ENCODE results near the gene GSTA3.
"Not testable (repeated sequence)": the region's sequence is repeated elsewhere in the genome, so short reads cannot be mapped to it uniquely, and the experiment has no call there.

GSTA3 gene

DNA sequence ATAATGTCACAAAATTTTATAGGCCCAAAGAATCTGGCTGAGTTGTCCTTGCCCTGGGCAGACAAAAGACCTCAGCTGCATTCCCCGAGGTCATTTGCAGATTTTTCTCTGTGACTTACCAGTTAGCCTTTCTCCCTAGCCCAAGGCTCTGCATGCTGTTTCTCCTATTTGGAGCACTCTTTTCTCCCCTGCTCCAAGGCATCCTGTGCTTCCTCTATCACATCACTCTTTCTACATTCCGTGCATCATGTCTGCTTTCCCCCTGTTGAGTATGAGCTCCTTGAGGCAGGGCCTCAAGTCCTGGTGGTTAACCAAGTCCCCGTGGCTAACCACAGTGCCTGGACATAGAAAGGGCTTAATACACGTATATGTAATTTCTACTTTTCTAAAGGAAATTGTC, 593 bp upstream of the GSTA3 start:
- DNase-seq = no peak

DNA sequence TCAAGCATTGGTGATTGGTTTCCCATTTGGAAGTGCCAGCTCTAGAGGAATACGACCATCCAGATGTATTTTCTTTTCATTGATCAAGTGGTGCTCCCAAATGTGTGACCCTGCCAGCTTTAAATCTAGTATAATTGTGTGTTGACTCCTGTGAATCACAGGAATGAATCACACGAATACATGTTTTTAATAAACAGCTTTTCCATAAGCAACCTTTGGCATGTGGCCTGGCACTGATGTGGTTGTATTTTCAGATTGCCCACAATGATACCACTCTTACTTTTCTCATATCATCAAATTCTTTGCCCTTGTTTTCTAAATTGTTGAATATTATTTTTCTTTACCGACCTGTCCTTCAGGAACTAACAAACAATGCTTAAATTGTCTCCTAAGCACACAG, 367 bp downstream of the GSTA3 start:
- no peak for DNase-seq

DNA sequence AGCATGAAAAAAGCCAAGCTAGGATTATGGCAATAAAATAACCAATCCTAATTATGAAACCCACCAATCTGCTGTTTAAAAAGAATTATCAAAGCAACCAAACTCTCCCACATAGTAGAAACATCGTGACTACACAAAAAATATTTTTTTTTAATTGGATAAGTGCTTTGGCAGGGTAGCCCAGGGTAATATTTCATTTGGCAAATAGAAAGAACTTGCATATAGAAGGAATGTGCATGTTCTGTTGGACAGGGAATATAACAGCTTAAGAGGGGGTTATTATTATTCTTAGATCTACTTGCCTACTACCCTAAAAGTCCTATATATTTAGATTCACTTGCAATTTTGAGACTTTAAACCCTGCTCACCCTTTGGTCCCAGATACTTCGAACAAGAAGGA, 972 bp downstream of the GSTA3 start:
- no peak for DNase-seq

GRCh38 chr6:52904562-52905279, 4.8 kb downstream of the GSTA3 start:
- no peak for DNase-seq

DNA sequence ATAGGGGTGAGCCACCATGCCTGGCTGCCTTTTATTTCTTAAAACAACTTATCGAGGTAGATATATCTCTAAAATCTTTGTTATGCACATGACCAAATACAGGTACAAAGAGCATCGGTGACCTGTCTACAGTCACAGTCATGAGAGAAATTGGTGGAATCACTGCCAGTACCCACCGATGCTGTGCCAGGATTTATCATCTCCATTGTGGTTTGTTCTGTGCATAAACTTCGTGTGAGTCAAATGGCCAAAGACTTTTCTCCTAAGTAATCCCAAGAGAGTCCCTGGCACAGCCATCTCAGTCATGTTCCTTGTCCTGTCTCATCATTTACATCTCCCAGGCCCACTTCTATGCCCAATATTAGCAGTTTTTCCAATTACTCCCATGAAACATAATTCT, 9.0 kb downstream of the GSTA3 start:
- no peak for DNase-seq

DNA sequence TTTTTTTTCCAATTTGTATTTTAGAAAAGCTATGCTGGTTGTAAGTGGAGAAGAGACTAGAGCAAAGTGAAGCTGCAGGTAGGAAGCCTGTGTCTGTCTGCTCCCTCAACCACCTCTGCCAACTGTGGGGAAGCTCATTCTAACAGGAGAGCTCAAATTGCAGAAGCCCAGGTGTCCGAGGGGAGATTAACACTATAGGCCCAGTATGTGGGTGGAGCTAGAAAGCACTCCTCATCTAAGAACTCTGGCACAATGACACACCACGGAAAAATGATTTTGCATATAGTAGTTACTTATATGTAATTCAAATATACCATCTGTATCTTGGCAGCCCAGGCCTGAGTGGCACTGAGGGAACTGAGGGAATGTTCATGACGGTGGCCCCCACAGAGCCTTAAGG, 13.7 kb downstream of the GSTA3 start:
- not testable (repeated sequence) for DNase-seq

GRCh38 chr6:52894285-52894684, 15.2 kb downstream of the GSTA3 start:
- no peak for DNase-seq

DNA sequence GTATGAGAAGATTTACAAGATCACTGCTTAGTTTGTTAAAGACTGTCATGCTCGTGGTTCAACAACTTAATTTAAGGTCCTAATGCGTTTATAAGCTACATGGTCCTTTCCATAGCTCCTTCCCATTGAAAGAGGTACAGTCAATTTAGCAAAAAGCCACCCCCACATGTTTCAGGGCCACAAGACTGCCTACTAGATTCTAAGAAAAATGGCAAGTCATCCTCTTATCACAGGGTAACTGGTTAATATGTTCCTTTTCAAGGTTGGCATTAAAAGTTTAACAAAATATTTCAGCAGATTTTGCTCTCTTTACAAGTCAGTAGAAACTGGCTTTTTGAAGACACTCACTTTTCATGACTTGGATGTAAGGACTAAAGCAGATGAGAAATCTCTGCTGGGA, 15.7 kb downstream of the GSTA3 start:
- no peak for DNase-seq

GRCh38 chr6:52893221-52893620, 16.3 kb downstream of the GSTA3 start:
- no peak for DNase-seq

DNA sequence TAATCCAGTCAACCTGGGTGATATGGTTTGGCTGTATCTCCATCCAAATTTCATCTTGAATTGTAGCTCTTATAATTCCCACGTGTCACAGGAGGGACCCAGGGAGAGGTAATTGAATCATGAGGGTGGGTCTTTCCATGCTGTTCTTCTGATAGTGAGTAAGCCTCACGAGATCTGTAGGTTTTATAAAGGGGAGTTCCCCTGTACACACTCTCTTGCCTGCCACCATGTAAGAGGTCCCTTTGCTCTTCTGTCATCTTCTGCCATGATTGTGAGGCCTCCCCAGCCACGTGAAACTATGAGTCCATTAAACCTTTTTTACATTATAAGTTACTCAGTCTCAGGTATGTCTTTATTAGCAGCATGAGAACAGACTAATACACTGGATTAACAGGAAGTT, 19.5 kb downstream of the GSTA3 start:
- DNase-seq = no peak

DNA sequence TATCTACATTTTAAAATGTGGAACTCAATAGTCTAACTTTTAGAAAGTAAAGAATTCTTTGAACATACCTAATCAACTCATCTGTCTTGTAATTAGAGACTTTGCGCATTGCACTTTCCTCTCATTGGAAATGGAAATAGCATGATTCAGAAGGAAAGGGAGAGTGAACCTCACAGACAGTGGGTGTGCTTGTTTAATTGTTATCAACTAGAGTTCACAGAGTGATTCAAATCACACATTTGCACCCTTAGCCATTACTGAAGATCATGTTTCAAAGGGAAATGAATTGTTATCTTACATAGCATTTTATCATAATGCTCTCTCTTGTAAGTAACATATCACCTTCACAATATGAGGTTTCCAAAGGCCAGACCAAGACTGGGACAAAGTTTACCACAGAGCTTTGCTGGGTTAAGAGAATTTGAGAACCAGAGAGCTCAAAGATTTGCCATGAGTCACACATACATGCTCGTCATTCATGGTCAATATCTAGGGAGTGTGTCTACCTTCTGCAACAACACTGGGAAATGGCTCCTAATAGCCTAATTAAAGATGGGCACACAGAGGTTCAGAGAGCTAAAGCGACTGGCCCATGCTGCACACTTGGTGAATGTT, 21.5 kb downstream of the GSTA3 start:
- DNase-seq = no peak

DNA sequence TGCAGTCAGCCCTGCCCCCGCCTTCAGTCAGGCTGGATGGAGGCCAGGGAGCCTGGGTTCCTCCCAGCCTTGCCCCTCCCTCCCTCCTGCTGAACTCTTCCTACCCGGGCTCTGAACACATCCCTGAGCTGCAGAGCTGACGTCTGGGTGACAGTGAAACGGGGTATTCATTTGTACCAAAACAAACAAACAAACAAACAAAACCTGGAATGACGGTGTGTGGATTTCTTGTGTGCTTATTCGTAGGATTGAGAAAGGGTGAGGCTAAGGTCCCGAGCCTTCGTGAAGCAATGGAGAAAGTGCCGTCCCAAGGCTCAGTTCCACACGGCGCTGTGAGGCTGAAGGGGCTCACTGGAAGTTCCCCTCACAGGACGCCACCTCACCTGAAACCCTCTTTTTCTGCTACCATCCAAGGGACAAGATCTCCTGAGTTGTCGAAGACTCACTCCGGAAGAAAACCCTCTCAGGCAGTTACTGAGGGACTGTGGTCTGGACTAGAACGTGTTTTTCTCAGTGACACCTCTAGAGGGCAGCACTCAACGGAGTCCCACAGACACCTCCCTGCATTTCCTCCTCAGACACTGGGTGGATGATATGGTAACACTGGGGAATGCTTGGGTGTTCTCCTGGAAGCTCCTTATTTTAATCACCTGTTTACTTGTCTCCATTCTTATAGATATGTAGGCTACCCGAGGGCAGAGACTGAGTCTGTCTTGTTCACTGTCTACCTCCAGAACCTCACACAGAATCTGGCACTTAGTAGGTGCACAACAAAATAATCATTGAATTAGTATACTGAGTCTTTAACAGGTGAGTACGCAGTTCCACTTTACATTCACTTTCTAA, 27.3 kb downstream of the GSTA3 start:
- DNase-seq = peak; percentile 28

DNA sequence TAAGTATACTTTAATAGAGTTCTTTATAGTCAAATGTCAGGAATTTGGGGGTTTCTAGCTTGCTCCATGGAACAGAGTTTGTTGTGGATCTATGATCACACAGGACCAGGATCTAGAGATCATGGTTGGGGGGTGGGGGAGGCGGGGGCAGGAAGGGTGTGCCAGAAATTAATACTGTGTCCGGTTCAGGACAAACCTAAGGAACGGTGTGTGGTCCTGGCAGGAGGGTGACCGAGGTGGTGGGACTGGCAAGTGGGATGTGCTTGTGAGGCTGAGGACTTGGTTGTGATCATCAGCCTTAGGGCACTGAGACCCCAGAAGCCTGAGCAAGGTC, 27.9 kb downstream of the GSTA3 start:
- DNase-seq = no peak

DNA sequence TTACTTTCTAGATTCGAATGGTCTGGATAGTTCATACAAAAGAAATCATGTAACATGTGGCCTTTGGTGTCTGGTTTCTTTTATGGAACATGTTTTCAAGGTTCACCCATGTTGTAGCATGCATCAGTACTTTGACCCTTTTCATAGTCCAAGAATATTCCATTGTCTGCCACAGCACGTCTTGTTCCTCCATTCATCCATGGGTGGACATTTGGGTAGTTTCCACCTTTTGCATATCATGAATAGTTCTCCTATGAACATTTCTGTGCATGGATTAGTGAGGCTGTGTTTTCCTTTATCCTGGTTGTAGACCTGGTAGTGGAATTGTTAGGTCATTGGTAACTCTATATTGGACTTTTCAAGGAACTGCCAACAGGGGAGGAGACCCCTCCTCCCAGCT, 31.7 kb downstream of the GSTA3 start:
- no peak for DNase-seq

DNA sequence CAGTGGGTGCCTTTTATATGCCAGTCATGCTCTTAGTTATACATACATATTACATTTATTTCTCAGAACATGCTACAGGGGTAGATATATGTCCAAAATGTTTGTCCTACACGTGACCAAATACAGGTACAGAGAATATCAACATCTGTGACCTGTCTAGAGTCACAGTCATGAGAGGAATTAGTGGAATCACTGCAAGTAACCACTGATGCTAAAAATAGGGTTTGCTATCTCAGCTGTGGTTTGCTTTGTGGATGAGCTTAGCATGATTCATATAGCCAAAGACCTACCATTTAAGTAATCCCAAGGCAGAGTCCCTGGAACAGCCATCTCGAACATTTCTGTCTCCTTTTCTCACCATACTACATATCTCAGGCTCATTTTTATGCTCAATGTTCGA, 32.3 kb downstream of the GSTA3 start:
- no peak for DNase-seq

DNA sequence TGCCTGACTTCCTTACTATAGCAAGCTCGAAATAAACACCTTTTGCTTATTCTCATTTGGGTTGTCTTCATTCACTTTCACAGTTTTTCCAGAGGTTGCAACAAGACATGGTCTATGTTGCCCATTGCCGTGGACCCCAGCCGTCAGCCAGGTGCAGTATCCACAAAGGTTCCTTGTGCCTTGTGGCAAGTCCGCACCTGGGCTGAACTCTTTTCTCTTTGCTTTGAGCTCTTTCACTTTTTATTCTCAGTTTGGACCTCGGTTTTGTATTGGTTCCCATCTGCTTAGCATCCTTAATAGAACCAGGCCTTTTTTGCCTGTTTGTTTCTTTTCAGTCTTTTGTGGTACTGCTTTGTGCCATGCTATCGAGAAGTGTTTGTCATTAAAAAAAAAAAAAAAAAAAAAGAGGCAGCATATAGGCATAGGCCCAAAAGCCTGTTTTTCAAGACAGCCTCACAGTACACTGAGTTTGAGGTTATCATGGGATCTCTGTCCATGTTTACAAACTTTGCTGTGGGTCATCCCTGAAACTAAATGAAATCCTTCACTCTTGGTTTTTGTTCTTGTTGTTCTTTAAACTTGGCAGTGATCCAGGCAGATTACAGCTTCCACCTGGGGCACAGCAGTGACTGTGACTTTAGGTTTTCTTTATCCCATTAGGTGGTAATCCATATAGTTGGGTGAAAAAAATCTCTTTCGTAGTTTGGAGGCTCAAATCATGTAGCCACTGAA, 33.3 kb downstream of the GSTA3 start:
- DNase-seq = no peak

DNA sequence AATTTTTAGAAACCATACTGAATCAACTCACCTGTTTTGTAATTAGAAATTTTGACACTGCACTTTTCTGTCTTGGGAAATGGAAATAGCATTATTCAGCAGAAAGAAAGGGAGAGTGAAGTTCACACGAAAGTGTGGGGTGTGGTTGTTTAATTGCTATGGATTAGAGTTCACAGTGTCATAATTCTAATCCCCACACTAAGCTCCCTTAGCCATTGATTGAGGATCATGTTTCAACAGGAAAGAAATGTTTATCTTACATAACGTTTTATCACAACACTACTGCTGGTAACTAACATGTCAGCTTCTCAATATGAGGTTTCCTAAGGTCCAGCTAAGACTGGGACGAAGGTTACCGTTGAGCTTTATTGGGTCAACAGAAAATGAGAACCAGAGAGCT, 37.5 kb downstream of the GSTA3 start:
- DNase-seq = no peak

DNA sequence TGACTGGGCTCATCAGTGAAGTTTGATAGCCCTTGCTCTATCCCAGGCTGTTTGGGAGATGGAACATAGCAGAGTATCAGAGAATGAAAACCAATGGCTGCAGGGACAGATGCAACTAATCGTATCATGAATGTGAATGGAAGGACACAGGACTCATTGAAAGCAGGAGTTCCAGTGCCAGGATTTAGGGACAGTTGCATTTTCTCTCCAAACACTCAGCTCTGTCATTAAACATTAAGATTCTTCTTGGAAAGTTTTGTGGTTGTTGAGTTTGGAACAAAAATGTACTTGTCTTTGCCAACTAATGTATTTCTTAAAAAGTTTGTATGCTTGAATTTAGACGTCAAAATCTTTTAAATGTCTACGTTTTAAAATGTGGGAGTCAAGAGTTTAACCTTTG, 37.9 kb downstream of the GSTA3 start:
- no peak for DNase-seq

GRCh38 chr6:52870335-52871091, 39.0 kb downstream of the GSTA3 start:
- DNase-seq = not testable (repeated sequence)

DNA sequence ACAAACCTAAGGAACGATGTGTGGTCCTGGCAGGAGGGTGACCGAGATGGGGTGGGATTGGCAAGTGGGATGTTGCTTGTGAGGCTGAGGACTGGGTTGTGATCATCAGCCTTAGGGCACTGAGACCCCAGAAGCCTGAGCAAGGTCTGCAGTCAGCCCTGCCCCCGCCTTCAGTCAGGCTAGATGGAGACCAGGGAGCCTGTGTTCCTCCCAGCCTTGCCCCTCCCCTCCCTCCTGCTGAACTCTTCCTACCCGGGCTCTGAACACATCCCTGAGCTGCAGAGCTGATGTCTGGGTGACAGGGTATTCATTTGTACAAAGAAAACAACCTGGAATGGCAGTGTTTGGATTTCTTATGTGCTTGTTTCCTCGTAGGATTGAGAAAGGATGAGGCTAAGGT, 40.6 kb downstream of the GSTA3 start:
- DNase-seq = not testable (repeated sequence)

GRCh38 chr6:52868240-52868639, 41.3 kb downstream of the GSTA3 start:
- no peak for DNase-seq

DNA sequence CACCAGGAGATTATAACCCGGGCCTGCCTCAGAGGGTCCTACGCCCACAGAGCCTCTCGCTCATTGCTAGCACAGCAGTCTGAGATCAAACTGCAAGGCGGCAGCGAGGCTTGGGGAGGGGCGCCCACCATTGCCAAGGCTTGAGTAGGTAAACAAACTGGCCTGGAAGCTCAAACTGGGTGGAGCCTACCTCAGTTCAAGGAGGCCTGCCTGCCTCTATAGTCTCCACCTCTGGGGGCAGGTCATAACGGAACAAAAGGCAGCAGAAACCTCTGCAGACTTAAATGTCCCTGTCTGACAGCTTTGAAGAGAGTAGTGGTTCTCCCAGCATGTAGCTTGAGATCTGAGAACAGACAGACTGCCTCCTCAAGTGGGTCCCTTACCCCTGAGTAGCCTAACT, 48.3 kb downstream of the GSTA3 start:
- not testable (repeated sequence) for DNase-seq

GRCh38 chr6:52858416-52858815, 51.1 kb downstream of the GSTA3 start:
- DNase-seq = no peak

All from effector CD8-positive, alpha-beta T cell (primary cell).